Testis (tissue), 3 donors: Measurements from ENCODE around the gene PHF10. TPM values are rescaled to one million over a fixed set of nuclear protein-coding genes. Genes with fewer than 3 reads are reported as not detected.

Experiments
- DNase-seq: peaks from one replicate; pipeline ENCODE4 v3.0.0-alpha.2; 2019
- H3K27ac ChIP-seq, 2 donors: fragments of 200-600 bp; sonication (generic); one replicate each; pipeline ENCODE4 v1.5.1; 2019
- H3K27me3 ChIP-seq: fragments of 200-600 bp; sonication (generic); one replicate; pipeline ENCODE4 v1.5.1; 2019
- H3K36me3 ChIP-seq: fragments of 200-600 bp; sonication (generic); one replicate; pipeline ENCODE4 v1.5.1; 2017; ENCODE audit warnings: low read depth; ENCODE audit errors: missing control alignments
- H3K4me1 ChIP-seq: fragments of 200-600 bp; sonication (generic); one replicate; pipeline ENCODE4 v1.5.1; 2019
- H3K4me3 ChIP-seq, 2 donors: fragments of 200-600 bp; sonication (generic); one replicate each; pipeline ENCODE4 v1.5.1; 2017 to 2019
- H3K9me3 ChIP-seq: fragments of 200-600 bp; sonication (generic); one replicate; pipeline ENCODE4 v1.5.1; 2017
- POLR2A ChIP-seq: fragments of 450-650 bp; IDR thresholded peaks from one replicate; pipeline ENCODE4 v1.6.1; 2017; ENCODE audit warnings: antibody characterized with exemption, mild to moderate bottlenecking, moderate library complexity
- WGBS, 2 donors: methylation state at CpG; one replicate each; pipeline ENCODE4 v1.1.5; 2018; 5-methylcytosine and 5-hydroxymethylcytosine counted together
- intact Hi-C: fragments of 100-400 bp; cut with DNase I; formaldehyde crosslinking; loops from one replicate; pipeline ENCODE4 v1.15.1; 2023; ENCODE audit warnings: low total_unique reads
- polyA plus RNA-seq: library from polyadenylated mRNA; stranded (reverse); fragments of 350-450 nt; fragmentation: Illumina TruSeq; extraction: RNeasy Lipid Tissue Mini Kit (QIAGEN cat#74804); gene quantifications from one replicate; pipeline ENCODE4 v1.2.3, GENCODE V29; 2014; ENCODE audit warnings: low read depth, low replicate concordance; ENCODE audit not compliant: insufficient read depth
- total RNA-seq, 2 donors: library from RNA; depleted of rRNA; stranded (reverse); fragments of >200 nt; gene quantifications; one replicate each; pipeline ENCODE4 v1.2.3, GENCODE V29; 2016
- TF ChIP-seq, protein P1 (sequence below), 3 experiments: fragments of 450-650 bp in 2 of 3; fragments of 200-600 bp in 1 of 3; sonication (generic) in 1 of 3; IDR thresholded peaks; one replicate each; pipeline ENCODE4 v1.5.1; 2016 to 2019; ENCODE audit warnings: antibody characterized with exemption in 3 of 3, mild to moderate bottlenecking in 2 of 3, moderate library complexity in 1 of 3

The PHF10 gene
- total and polyA plus RNA-seq, 3 donors from 2014 or later: 46.1 to 69.5 (median 64.0) TPM

DNA sequence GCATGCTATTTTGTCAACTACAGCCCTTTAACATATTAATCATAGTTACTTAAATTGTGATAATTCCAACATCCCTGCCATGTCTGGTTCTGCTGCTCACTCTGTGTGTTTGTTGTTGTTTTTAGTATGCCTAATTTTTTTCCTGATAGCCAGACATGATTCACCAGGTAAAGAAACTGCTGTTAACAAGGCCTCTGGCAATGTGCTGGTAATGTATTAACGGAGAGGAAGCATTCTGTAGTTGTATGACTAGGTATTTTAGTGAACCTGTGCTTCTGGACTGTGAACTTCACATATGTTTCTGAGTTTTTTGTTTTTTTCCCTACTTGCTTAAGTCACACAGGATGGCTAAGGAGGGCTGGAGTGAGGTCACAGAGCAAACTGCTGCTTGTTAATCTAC lies 22.3 kb upstream of the PHF10 start:
- WGBS, 2 donors: 79 to 85% methylated on average over 1 of the region's 1 CpG
- no peak for TF ChIP-seq POLR2A
- TF ChIP-seq, protein P1, sequence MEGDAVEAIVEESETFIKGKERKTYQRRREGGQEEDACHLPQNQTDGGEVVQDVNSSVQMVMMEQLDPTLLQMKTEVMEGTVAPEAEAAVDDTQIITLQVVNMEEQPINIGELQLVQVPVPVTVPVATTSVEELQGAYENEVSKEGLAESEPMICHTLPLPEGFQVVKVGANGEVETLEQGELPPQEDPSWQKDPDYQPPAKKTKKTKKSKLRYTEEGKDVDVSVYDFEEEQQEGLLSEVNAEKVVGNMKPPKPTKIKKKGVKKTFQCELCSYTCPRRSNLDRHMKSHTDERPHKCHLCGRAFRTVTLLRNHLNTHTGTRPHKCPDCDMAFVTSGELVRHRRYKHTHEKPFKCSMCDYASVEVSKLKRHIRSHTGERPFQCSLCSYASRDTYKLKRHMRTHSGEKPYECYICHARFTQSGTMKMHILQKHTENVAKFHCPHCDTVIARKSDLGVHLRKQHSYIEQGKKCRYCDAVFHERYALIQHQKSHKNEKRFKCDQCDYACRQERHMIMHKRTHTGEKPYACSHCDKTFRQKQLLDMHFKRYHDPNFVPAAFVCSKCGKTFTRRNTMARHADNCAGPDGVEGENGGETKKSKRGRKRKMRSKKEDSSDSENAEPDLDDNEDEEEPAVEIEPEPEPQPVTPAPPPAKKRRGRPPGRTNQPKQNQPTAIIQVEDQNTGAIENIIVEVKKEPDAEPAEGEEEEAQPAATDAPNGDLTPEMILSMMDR (IDR thresholded peaks at IDR 0.05): no peak
- H3K36me3 ChIP-seq: no peaks in the 10 kb centered on the region
- peaks cover 8% of the 10 kb centered on the region for H3K4me1 ChIP-seq
- intact Hi-C loops: no loop called here
- no peaks in the 10 kb centered on the region for H3K27me3 ChIP-seq
- H3K27ac ChIP-seq: no peak overlapping the region
- no peak overlapping the region for H3K4me3 ChIP-seq
- no peaks in the 10 kb centered on the region for H3K9me3 ChIP-seq
- no peak for DNase-seq

DNA sequence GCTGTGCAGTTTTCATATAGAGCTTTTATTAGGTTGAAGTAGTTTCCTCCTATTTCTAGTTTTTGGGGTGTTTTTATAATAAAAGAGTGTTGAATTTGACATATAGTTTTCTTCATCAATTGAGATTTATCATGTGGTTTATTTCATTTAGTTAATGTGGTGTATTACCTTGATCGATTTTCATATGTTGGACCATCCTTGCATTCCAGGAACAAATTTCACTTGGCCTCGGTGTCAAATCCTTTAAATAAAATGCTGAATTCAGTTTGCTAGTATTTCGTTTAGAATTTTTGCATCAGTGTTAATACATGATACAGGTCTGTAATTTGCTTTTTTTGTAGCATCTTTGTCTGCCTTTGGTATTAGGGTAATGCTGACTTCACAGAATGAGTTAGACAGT lies 21.1 kb upstream of the PHF10 start:
- TF ChIP-seq, protein P1 (IDR thresholded peaks at IDR 0.05): no peak
- no peak for TF ChIP-seq POLR2A
- Histone ChIP-seq H3K9me3 (no peaks in the 10 kb centered on the region), H3K4me3 (no peak overlapping the region), H3K27ac (no peak overlapping the region), H3K4me1 (peaks cover 5% of the 10 kb centered on the region), H3K27me3 (no peaks in the 10 kb centered on the region), H3K36me3 (no peaks in the 10 kb centered on the region)
- DNase-seq: no peak
- 87 to 88% methylated on average over 3 of the region's 3 CpGs for WGBS, 2 donors
- intact Hi-C loops: no loop called here

DNA sequence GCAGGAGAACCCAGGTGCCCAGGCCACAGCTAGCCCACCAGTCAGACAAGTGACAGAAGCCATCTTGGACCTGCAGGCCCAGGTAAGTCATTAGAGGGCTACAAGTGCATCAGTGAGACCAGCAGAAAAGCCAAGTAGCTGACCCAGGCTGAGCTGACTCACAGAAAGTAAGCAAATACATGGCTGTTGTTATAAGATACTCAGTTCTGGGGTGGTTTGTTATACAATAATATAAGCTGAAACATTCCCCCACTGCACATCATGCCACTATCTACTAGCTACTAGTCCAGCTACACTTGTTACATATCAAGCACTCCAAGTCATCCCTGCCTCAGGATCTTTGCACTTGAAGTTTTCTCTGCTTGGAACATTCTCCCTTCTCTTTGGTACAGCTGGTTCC lies 17.0 kb upstream of the PHF10 start:
- Histone ChIP-seq H3K4me1 (no peaks in the 10 kb centered on the region), H3K36me3 (no peaks in the 10 kb centered on the region), H3K27me3 (no peaks in the 10 kb centered on the region), H3K27ac (no peak overlapping the region), H3K4me3 (no peak overlapping the region), H3K9me3 (no peaks in the 10 kb centered on the region)
- DNase-seq: no peak
- no peak for TF ChIP-seq POLR2A
- TF ChIP-seq, protein P1 (IDR thresholded peaks at IDR 0.05): no peak
- intact Hi-C loops: no loop called here

DNA sequence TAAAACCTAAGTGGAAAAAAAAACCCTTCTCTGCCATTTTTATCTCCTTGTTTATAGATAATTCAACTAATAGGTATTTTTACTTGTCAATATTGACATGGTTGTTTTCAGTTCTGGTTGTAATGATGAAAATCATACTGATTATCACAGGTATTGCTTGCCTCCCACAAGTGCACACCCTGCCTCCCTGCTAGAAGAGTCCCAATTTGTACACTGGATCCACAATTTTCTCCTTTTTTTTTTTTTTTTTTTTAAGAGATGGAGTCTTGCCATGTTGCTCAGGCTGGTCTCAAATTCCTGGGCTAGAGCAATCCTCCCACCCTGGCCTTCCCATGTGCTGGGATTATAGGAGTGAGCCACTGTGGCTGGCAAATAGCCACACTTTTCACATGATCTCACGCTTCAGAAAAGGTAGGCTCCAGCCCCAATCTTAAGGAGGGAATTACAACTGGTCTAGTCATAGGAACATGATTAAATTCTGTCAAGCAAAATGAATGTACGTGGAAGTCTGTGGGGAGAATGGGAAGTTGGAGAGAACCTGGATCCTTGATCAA lies 14.8 kb upstream of the PHF10 start:
- no peak overlapping the region for H3K4me3 ChIP-seq
- H3K9me3 ChIP-seq: no peaks in the 10 kb centered on the region
- intact Hi-C loops: no loop called here
- H3K27ac ChIP-seq: no peak overlapping the region
- no peaks in the 10 kb centered on the region for H3K27me3 ChIP-seq
- WGBS, 2 donors: 81 to 89% methylated on average over 2 of the region's 2 CpGs
- TF ChIP-seq POLR2A: no peak
- TF ChIP-seq, protein P1 (IDR thresholded peaks at IDR 0.05): no peak
- DNase-seq: no peak
- H3K4me1 ChIP-seq: no peaks in the 10 kb centered on the region
- H3K36me3 ChIP-seq: no peaks in the 10 kb centered on the region

DNA sequence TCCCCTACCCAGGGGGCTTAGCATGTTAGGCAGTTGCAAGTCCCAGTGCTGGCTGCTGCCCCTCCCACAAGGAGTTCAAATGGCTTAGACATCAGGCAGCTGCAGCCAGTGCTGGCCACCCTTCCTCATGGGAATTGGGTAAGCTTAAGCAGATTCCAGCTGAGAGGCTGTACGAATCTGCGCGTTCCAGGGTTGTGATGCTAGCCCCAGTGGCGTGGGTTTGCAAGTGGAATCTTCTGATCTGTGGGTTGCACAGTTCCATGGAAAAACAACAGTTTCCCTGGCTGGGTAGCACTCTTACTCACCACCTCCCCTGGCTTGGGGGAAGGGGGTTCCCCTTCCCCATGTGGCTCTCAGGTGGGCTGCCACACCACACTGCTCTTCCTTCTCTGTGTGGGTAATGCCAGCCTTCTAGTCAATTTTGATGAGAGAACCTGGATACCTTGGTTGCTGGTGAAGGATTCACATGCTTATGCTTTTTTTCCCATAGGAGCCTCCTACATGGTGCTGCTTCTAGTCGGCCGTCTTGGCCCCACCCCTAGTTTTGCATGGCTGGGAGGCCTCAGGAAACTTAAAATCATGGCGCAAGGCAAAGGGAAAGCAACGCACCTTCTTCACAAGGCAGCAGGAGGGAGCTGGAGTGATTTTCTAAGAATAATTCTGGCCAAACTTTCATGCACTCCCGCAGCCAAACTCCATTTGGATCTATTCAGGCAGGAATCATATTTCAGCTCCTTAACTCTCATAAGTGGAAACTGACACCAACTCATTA lies 14.1 kb upstream of the PHF10 start:
- WGBS, 2 donors: 62 to 66% methylated on average over 6 to 9 of the region's 9 CpGs
- no peak overlapping the region for H3K27ac ChIP-seq
- TF ChIP-seq POLR2A: no peak
- TF ChIP-seq, protein P1 (IDR thresholded peaks at IDR 0.05): no peak
- no peak for DNase-seq
- no peak overlapping the region for H3K4me3 ChIP-seq
- H3K9me3 ChIP-seq: no peaks in the 10 kb centered on the region
- H3K36me3 ChIP-seq: no peaks in the 10 kb centered on the region
- H3K4me1 ChIP-seq: no peaks in the 10 kb centered on the region
- H3K27me3 ChIP-seq: no peaks in the 10 kb centered on the region
- intact Hi-C loops: no loop called here
